OCI-LY3 (cell line): Measurements from ENCODE around the gene NCOA3.

Source experiments
- CTCF ChIP-seq: fragments of 200-600, 300-600 bp; sonication (generic); IDR thresholded peaks from 2 replicates; pipeline ENCODE4 v1.5.1; 2014; ENCODE audit warnings: antibody characterized with exemption, low read length, low read depth
- EZH2phosphoT487 ChIP-seq: fragments of 200-600 bp; shearing (Covaris generic); IDR thresholded peaks from 2 replicates; pipeline ENCODE4 v1.6.1; 2018; ENCODE audit warnings: antibody characterized with exemption, mixed run types, low read depth

GRCh38 chr20:47703748-47704147 lies 202.1 kb downstream of the NCOA3 start:
- no peak for TF ChIP-seq CTCF
- no peak for TF ChIP-seq EZH2phosphoT487
